GF-D8 (cell line): ENCODE measurements around the gene PET117.
"Not testable (repeated sequence)": the region's sequence is repeated elsewhere in the genome, so short reads cannot be mapped to it uniquely, and the experiment has no call there.

Experiments
- DNase-seq: peaks from one replicate; lab custom pipeline; 2025; lab: John Stamatoyannopoulos, UW

PET117 gene, protein sequence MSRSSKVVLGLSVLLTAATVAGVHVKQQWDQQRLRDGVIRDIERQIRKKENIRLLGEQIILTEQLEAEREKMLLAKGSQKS

GRCh38 chr20:18137412-18138265 lies at the start of gene PET117, which contains the start of gene KAT14:
Gene PET117 (plus strand): TSS chr20:18137863. CDS start chr20:18137956, 93 bp downstream.
Gene KAT14 (plus strand): TSS chr20:18137863. CDS start chr20:18142661, 4,798 bp downstream.
- peak; percentile 65 for DNase-seq

- not testable (repeated sequence) for DNase-seq
These were observed 49.4 kb upstream of the PET117 start for GRCh38 chr20:18088298-18088697.

GRCh38 chr20:18088841-18089240 lies 48.8 kb upstream of the PET117 start:
- not testable (repeated sequence) for DNase-seq

DNA sequence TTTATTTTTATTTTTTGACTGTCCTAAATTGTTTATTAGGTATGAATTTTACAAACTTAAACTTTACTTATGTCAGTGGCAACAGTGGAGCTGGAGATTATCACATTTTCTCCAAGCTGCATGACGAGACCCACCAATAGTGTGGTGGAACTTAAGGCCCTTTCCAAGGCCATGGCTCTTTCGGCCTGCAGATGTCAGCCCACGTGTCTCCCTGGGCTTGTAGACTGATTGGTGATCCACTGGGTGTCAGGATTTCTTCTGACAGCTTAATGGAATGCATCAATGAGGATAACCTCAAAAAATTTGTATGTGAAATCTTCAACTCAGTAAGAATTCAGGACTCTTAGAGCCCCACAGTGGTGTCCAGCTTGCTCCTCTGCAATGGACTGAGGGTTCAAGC lies 47.6 kb upstream of the PET117 start:
- no peak for DNase-seq

- no peak for DNase-seq
These were observed 47.2 kb upstream of the PET117 start for GRCh38 chr20:18090477-18090876.

GRCh38 chr20:18091623-18092022 lies 46.0 kb upstream of the PET117 start:
- DNase-seq, result no peak

GRCh38 chr20:18092890-18093289 lies 44.8 kb upstream of the PET117 start:
- DNase-seq, result no peak

DNA sequence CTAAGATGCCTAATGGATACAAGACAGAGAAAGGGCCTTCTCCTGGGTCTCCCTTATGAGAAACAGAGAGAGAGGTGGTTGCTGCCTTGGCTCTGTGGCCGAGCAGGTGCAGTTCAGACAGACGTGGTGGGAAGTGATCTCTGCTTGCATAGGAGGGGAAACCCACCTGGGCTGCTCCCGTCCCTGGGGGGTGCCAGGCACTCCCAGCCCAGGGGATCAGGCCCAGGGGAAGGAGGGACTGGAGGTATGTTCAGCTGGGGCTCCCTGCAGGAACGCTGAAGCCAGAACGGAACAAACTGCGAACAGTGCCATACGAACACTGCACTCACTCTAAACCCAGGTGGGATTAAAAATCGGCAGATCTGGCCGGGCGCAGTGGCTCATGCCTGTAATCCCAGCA lies 44.3 kb upstream of the PET117 start:
- DNase-seq, result no peak

GRCh38 chr20:18094191-18094590 lies 43.5 kb upstream of the PET117 start:
- DNase-seq, result no peak

DNA sequence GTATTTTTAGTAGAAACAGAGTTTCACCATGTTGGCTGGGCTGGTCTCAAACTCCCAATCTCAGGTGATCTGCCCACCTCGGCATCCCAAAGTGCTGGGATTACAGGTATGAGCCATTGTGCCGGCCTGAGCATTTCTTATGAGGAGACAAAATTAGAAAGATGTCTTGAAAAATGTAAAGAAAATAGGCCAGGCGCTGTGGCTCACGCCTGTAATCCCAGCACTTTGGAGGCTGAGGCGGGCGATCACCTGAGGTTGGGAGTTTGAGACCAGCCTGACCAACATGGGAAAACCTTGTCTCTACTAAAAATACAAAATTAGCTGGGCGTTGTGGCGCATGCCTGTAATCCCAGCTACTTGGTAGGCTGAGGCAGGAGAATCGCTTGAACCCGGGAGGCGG lies 37.1 kb upstream of the PET117 start:
- DNase-seq, result not testable (repeated sequence)

- DNase-seq, result no peak
These were observed 36.4 kb upstream of the PET117 start for GRCh38 chr20:18101125-18101810.

GRCh38 chr20:18103497-18103896 lies 34.2 kb upstream of the PET117 start:
- DNase-seq, result no peak

GRCh38 chr20:18108326-18108725 lies 29.3 kb upstream of the PET117 start:
- DNase-seq, result no peak

- DNase-seq, result not testable (repeated sequence)
These were observed 9.1 kb upstream of the PET117 start for GRCh38 chr20:18128574-18128973.

GRCh38 chr20:18132663-18133062 lies 5.0 kb upstream of the PET117 start:
- DNase-seq, result no peak

DNA sequence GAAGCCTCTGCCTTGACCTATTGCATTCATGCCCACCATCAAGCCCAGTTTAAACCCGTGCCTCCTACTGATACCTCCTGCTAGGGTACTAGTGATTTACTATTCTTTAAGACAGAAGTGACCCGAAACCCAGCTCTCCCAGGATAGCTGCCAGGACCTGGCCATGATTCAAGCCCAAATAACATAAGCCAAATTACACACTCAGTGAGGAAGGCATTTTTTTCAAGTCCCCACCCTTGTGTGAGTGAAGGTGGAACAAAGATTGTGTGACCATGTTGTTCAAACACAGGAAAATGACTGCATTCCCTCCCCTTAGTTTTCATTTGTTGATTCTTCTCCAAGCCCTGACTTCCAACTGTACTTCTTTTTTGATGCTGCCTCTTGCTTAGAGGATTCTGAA lies 3.7 kb upstream of the PET117 start:
- no peak for DNase-seq

GRCh38 chr20:18138266-18138582 lies 561 bp downstream of the PET117 start:
- no peak for DNase-seq

- DNase-seq, result no peak
These were observed 1.2 kb downstream of the PET117 start for GRCh38 chr20:18138639-18139583.

GRCh38 chr20:18139832-18140231 lies 2.2 kb downstream of the PET117 start:
- DNase-seq, result no peak

- no peak for DNase-seq
These were observed 7.0 kb downstream of the PET117 start for GRCh38 chr20:18144541-18145099.

DNA sequence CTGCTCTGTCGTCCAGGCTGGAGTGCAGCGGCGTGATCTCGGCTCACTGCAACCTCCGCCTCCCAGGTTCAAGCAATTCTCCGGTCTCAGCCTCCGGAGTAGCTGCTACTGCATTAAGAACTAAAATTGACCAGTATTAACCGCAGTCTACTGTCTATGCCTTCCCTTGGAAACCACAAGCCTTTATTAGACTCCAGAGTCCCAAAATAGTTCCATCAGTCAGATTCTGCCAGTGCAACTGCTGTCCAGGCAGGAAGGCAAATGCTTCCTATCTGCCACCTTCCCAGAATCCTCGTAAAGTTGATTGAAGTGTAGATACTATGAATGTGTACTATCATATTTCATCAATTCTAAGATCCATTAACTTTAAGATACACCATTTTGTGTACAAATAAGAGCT lies 16.7 kb downstream of the PET117 start:
- DNase-seq, result no peak

GRCh38 chr20:18156045-18156444 lies 18.4 kb downstream of the PET117 start:
- no peak for DNase-seq
